Stimulated activated CD8-positive, alpha-beta memory T cell treated with anti-CD3 and anti-CD28 coated beads, Interleukin-15, amount 100 ng/mL, for 24 hours (primary cell): ENCODE data around the gene PTPRM.

Experiments used
- DNase-seq: peaks from one replicate; pipeline ENCODE4 v3.0.0-alpha.2; 2020; ENCODE audit warnings: low read depth

The PTPRM gene

GRCh38 chr18:7900091-7900490 is 333.0 kb downstream of the PTPRM start:
- DNase-seq: no peak

- DNase-seq: no peak
Measured at GRCh38 chr18:7901657-7902056, 334.5 kb downstream of the PTPRM start.

GRCh38 chr18:7902399-7902839 is 335.3 kb downstream of the PTPRM start:
- no peak for DNase-seq

- no peak for DNase-seq
Measured at GRCh38 chr18:7904529-7904928, 337.4 kb downstream of the PTPRM start.

- DNase-seq: no peak
Measured at GRCh38 chr18:7908681-7909299, 341.7 kb downstream of the PTPRM start.

- no peak for DNase-seq
Measured at GRCh38 chr18:7914834-7915670, 347.9 kb downstream of the PTPRM start.

GRCh38 chr18:7918701-7919100 is 351.6 kb downstream of the PTPRM start:
- DNase-seq: no peak

GRCh38 chr18:7919565-7919964 is 352.4 kb downstream of the PTPRM start:
- DNase-seq: no peak

GRCh38 chr18:7921938-7922587 is 354.9 kb downstream of the PTPRM start:
- no peak for DNase-seq

GRCh38 chr18:7923105-7923504 is 356.0 kb downstream of the PTPRM start:
- no peak for DNase-seq

- no peak for DNase-seq
Measured at GRCh38 chr18:7924616-7925015, 357.5 kb downstream of the PTPRM start.

- no peak for DNase-seq
Measured at GRCh38 chr18:7926526-7926925, 359.4 kb downstream of the PTPRM start.

GRCh38 chr18:7927119-7927518 is 360.0 kb downstream of the PTPRM start:
- no peak for DNase-seq

GRCh38 chr18:7931763-7932162 is 364.6 kb downstream of the PTPRM start:
- no peak for DNase-seq

- DNase-seq: no peak
Measured at GRCh38 chr18:7937268-7937667, 370.2 kb downstream of the PTPRM start.

GRCh38 chr18:7939521-7939920 is 372.4 kb downstream of the PTPRM start:
- no peak for DNase-seq

- DNase-seq: no peak
Measured at GRCh38 chr18:7940379-7940778, 373.3 kb downstream of the PTPRM start.

GRCh38 chr18:7940971-7941370 is 373.9 kb downstream of the PTPRM start:
- no peak for DNase-seq

- no peak for DNase-seq
Measured at GRCh38 chr18:7941533-7941932, 374.4 kb downstream of the PTPRM start.

- no peak for DNase-seq
Measured at GRCh38 chr18:7945882-7946281, 378.8 kb downstream of the PTPRM start.

GRCh38 chr18:7946734-7947377 is 379.7 kb downstream of the PTPRM start:
- no peak for DNase-seq

GRCh38 chr18:7950380-7951136 is 383.4 kb downstream of the PTPRM start:
- DNase-seq: no peak
